HUDEP-2 (cell line): ENCODE data around the gene MAPK12.
A peak's percentile ranks its signal among the peaks of the same experiment; 100 is the strongest.
"Not testable (repeated sequence)": the region's sequence is repeated elsewhere in the genome, so short reads cannot be mapped to it uniquely, and the experiment has no call there.

Source experiments
- DNase-seq, 76 experiments: peaks; one replicate each; lab custom pipeline; 2025; ENCODE audit not compliant: unreplicated experiment in 76 of 76; lab: John Stamatoyannopoulos, UW

Gene MAPK12

GRCh38 chr22:50283821-50284220, 22.3 kb upstream of the MAPK12 start:
- DNase-seq, result no peak

GRCh38 chr22:50282361-50283155, 21.1 kb upstream of the MAPK12 start:
- no peak for DNase-seq

GRCh38 chr22:50281957-50282356, 20.5 kb upstream of the MAPK12 start:
- no peak for DNase-seq

- DNase-seq, result no peak
Observed at GRCh38 chr22:50281384-50281760, 19.9 kb upstream of the MAPK12 start.

GRCh38 chr22:50280708-50281383, 19.4 kb upstream of the MAPK12 start:
- DNase-seq, result no peak

GRCh38 chr22:50280022-50280707, 18.7 kb upstream of the MAPK12 start:
- DNase-seq, result no peak

GRCh38 chr22:50278956-50279619, 17.6 kb upstream of the MAPK12 start:
- DNase-seq, result no peak

GRCh38 chr22:50278461-50278860, 17.0 kb upstream of the MAPK12 start:
- no peak for DNase-seq

- DNase-seq, result no peak
Observed at GRCh38 chr22:50277761-50278160, 16.3 kb upstream of the MAPK12 start.

GRCh38 chr22:50276143-50276542, 14.7 kb upstream of the MAPK12 start:
- DNase-seq, result peak in 60 of 76 experiments; percentile 3 to 79 (median 48)

GRCh38 chr22:50275181-50276055, 13.9 kb upstream of the MAPK12 start:
- no peak for DNase-seq

GRCh38 chr22:50274771-50275170, 13.3 kb upstream of the MAPK12 start:
- DNase-seq, result no peak

- peak in 48 of 76 experiments; percentile 6 to 64 (median 36) for DNase-seq
Observed at GRCh38 chr22:50274311-50274710, 12.8 kb upstream of the MAPK12 start.

GRCh38 chr22:50273781-50274180, 12.3 kb upstream of the MAPK12 start:
- DNase-seq, result not testable (repeated sequence)

- peak in 1 of 76 experiments; percentile 21 for DNase-seq
Observed at GRCh38 chr22:50273352-50273751, 11.9 kb upstream of the MAPK12 start.

- no peak for DNase-seq
Observed at GRCh38 chr22:50272044-50272802, 10.7 kb upstream of the MAPK12 start.

- DNase-seq, result peak in 57 of 76 experiments; percentile 11 to 76 (median 52)
Observed at GRCh38 chr22:50271519-50271970, 10.1 kb upstream of the MAPK12 start.

GRCh38 chr22:50270666-50271394, 9.3 kb upstream of the MAPK12 start:
- peak in 56 of 76 experiments; percentile 1 to 71 (median 41) for DNase-seq
